Suppressor macrophage treated with lipopolysaccharide for 4 hours (primary cell): ENCODE data around the gene ATXN2.
"Not testable (repeated sequence)": the region's sequence is repeated elsewhere in the genome, so short reads cannot be mapped to it uniquely, and the experiment has no call there.

ENCODE experiments used
- DNase-seq: peaks from one replicate; pipeline ENCODE4 v3.0.0-alpha.2; 2020

Gene ATXN2

DNA sequence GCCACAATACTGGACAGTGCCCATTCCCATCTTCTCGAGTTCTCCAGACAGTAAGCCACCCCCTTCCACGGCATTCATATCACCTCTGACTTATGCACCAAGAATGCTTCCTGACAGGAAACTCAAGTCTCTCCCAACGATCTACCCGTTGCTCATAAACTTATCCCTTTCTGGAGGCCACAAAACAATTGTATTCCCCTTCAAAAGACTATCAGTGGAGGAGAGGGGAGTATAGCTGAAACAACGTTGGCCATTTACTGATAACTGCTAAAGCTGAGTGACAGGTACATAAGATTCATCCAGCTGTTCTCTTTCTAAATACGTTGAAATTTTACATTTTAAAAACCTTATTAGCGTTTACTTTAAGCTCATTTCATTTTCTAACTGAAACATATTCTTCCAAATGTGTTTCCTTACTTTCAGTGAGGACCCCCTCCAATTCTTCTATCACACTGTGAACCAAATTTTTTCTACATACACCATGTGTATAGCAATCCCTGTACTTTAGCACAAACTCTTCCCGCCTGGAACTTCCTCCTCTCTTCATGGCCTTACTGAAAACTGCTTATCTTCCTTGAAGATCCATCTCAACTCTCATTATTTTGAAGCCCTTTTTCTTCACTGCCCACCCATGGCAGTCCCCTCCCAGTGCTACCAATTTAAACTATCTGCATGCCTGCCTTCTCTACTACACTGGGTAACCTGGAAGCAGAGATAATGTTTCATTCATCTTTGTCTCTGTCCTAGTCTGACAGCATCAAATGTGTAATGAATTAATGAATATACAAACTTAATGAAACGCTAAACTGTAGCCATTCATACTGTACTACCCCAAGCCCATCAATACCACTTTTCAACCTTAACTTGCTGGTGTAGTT lies 28.8 kb downstream of the ATXN2 start:
- DNase-seq: no peak

GRCh38 chr12:111569363-111570083 lies 29.6 kb downstream of the ATXN2 start:
- no peak for DNase-seq

DNA sequence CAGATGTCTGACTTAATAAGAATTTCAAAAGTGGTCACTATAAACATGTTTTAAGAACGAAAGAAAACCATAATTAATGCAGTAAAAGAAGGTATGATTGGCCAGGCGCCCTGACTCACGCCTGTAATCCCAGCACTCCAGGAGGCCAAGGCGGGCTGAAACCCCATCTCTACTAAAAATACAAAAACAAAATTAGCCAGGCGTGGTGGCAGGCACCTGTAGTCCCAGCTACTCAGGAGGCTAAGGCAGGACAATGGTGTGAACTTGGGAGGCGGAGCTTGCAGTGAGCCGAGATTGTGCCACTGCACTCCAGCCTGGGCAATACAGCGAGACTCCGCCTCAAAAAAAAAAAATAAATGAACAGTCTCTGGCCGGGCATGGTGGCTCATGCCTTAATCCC lies 38.3 kb downstream of the ATXN2 start:
- DNase-seq: not testable (repeated sequence)

DNA sequence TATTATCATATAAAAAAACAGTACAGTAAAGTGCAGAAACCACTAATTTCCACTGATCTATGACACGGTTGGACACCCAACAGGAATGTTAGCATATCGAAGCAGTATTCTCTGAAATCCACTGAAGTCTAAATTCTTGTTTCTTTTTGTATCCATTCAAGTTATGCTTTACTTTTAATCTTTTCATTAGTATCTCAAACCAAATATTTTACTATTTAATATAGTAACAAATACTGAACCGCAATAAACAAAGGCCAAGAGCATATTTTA lies 41.1 kb downstream of the ATXN2 start:
- DNase-seq: no peak

- DNase-seq: no peak
Observed at GRCh38 chr12:111557271-111558106, 41.6 kb downstream of the ATXN2 start.

DNA sequence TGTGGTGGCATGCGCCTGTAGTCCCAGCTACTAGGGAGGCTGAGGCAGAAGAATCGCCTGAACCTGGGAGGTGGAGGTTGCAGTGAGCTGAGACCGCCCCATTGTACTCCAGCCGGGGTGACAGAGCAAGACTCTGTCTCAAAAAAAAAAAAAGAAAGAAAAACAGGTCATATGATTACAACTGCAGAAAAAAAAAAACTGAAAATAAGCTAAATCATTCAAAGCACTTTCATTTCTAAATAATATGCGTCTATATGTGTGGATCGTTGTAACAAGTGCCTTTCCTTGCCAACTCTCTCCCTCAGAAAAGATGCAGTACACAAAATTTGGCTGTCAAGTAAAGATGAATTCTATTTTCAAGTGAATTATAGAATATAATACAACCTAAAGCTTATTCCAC lies 42.4 kb downstream of the ATXN2 start:
- DNase-seq: peak; percentile 9

- DNase-seq: not testable (repeated sequence)
Observed at GRCh38 chr12:111555313-111555712, 43.8 kb downstream of the ATXN2 start.

DNA sequence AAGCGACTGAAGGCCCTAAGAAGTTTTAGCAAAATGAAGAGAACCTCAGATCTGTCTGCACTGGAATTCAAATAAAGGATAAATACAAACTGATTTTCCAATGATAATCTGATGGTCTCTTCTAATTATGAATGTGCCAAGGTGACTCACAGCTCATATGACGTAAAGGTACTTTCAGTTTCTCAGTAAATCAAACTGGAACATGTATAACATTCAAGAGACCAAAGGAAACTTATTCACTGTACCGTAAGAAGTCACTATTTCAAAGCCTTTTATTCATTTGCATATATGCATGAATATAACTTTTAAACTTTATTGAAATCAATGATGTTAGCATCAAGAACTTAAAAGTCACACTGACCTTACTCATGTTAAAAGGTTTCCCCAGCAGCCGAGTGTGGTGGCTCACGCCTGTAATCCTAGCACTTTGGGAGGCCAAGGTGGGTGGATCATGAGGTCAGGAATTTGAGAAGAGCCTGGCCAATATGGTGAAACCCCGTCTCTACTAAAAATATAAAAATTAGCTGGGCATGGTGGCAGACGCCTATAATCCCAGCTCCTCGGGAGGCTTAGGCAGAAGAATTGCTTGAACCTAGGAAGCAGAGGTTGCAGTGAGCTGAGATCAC lies 52.2 kb downstream of the ATXN2 start:
- DNase-seq: peak; percentile 18

DNA sequence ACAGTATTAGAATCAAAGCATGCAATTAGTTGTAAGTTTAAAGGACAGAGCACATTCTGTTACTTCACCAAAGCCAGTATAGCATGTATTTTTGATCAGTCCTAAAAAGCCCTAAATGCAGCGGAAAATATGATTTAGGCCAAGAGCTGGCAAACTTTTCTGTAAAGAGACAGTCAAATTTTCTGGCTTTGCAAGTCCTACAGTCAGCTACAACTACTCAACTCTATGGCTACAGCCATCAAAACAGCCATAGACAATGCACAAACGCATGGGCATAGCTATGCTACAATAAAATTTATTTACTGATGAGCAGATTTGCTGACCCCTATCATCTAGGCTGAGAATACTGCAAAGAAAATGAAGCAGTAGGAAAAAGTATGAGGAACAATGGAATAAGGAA lies 52.9 kb downstream of the ATXN2 start:
- DNase-seq: no peak

DNA sequence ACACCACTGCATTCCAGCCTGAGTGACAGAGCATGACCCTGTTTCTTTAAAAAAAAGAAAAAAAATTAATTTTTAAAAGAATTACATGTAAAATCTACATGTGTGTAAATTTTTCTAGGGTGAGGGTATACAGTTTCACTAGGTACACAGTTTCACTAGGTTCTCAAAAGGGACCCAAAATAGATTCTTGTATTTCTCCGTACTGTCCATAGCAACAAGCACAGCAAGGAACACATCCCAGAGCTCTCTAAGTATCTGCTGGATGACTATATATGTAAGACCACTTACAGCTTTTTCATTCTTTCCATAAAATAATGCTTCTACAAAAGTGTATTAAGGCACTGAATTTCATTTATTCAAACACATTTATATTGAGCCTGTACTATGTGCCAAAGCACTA lies 55.1 kb downstream of the ATXN2 start:
- DNase-seq: no peak

DNA sequence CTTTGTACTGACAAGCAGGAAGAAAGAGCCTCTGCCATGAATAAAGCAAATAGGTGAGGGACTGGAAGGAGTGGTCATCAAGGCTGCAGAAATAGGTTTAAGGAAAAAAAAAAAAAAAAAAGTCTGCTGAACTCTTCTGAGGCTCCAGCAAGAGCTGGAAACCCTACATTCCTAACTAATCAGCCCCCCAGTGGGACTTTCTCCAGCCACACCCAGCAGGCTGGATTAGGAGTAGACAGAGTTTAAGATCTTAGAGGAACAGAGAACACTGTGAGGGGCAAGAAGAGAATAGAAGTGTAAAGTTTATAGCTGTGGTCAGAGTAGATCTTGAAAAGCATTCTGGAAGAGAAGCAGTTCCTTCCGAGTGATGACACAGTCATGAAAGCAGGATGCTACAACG lies 66.4 kb downstream of the ATXN2 start:
- no peak for DNase-seq

GRCh38 chr12:111529424-111530368 lies 69.4 kb downstream of the ATXN2 start:
- DNase-seq: peak; percentile 65

- no peak for DNase-seq
Observed at GRCh38 chr12:111523587-111524167, 75.4 kb downstream of the ATXN2 start.

- no peak for DNase-seq
Observed at GRCh38 chr12:111521801-111522200, 77.3 kb downstream of the ATXN2 start.

- no peak for DNase-seq
Observed at GRCh38 chr12:111519937-111520336, 79.2 kb downstream of the ATXN2 start.

GRCh38 chr12:111519083-111519482 lies 80.0 kb downstream of the ATXN2 start:
- DNase-seq: no peak

- not testable (repeated sequence) for DNase-seq
Observed at GRCh38 chr12:111507719-111508118, 91.4 kb downstream of the ATXN2 start.

DNA sequence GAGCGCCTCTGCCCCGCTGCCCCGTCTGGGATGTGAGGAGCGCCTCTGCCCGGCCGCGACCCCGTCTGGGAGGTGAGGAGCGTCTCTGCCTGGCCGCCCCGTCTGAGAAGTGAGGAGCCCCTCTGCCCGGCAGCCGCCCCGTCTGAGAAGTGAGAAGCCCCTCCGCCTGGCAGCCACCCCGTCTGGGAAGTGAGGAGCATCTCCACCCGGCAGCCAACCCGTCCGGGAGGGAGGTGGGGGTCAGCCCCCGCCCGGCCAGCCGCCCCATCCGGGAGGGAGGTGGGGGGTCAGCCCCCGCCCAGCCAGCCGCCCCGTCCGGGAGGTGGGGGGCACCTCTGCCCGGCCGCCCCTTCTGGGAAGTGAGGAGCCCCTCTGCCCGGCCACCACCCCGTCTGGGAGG lies 91.9 kb downstream of the ATXN2 start:
- DNase-seq: not testable (repeated sequence)

DNA sequence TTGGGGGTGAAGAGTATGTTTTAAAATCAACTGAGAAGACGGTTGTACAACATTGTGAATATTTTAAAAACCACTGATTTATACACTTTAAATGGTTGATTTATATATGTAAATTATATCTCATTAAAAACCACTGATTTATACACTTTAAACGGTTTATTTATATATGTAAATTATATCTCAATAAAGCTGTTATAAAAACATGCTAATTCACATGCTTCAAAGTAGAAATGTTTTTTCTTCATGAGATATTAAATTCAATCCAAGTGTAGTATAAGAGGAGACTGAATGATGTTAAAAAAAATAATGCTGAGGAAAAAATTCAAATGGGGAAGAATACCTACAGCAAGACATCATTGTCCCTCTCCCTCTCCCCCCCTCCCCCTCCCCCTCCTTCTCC lies 92.9 kb downstream of the ATXN2 start:
- no peak for DNase-seq

DNA sequence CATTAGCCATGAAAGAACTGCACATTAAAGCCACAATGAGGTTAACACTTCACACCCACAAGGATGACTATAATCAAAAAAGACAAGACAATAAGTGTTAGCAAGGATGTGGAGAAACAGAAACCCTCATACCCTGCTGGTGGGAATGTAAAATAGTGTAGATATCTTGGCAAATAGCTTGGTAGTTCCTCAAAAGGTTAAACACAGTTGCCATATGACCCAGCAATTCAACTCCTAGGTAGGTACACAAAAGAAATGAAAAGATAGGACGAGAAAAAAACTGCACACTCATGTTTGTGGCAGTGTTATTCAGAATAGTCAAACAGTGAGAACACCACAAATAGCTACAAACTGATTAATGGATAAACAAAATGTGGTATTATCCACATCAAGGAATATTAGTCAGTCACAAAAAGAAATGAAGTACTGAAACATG lies 93.5 kb downstream of the ATXN2 start:
- DNase-seq: no peak

DNA sequence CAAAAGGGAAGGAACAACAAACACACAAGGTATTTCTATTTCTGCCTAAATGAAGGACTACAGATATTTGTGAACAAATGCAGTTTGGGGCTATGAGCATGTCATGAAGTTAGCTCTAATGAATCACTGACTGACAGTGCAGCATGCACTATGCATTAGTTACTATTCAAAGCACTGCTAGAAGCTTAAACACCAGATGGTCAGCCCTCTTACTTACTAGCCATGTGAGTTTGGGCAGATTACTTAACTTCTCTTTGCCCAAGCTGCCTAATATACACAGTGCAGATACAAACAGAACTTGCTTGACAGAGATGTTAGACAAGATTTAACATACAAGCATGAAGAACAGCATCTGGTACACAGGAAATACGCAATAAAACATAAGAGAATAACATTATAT lies 96.0 kb downstream of the ATXN2 start:
- no peak for DNase-seq

GRCh38 chr12:111494676-111495075 lies 104.4 kb downstream of the ATXN2 start:
- no peak for DNase-seq
